Measurements from ENCODE around the gene ZNF644.
A peak's percentile ranks its signal among the peaks of the same experiment; 100 is the strongest.

Gene ZNF644

DNA sequence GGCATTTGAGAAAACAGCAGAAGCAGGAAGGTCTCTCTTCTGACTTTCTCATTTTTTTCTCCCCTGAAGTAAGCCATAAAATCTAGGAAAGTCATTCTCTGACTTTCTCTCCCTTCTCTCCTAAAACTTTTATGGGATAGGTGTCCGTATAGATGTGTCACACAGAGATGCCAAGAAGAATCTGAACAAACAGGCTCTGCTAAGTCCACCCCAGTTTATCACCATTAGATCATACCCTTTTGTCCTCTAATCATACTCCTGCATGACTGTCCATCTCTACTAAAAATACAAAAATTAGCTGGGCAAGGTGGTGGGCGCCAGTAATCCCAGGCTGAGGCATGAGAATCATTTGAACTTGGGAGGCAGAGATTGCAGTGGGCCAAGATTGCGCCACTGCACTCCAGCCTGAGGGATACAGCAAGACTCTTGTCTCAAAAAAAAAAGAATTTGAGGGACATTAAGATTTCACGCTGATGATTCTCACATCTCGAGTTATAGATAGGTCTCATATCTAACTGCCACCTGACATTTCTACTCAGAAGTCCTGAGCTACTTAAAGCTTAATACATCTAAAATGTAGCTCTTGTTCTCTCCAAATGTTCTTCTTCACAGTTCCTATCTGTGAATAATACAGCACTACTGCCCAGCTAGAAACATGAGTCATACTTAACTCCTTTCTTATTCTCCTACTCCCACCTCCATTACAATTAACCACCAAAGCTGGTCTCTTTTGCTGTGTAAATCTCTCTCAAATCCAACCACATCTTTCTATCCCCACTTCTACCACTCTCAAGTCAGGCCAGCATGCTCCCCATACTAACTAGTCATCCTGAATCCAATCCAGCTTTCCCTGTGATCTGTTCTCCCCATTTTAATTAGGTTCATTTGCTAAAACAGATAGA is 47.7 kb downstream of the ZNF644 start:
- H3K27ac ChIP-seq (ENCODE audit: low read length) = peak overlapping the region; percentile 7
- no peaks in the 10 kb centered on the region for H3K9me3 ChIP-seq (ENCODE audit: control insufficient read depth, low read depth, low read length)
- H3K36me3 ChIP-seq (ENCODE audit: control insufficient read depth, low read depth, low read length) = peaks cover 10% of the 10 kb centered on the region
- H3K4me3 ChIP-seq (ENCODE audit: low read length) = peak overlapping the region; percentile 23
- H3K4me1 ChIP-seq (ENCODE audit: control insufficient read depth, low read depth, low read length) = peaks cover 21% of the 10 kb centered on the region
- no peaks in the 10 kb centered on the region for H3K27me3 ChIP-seq (ENCODE audit: control insufficient read depth, insufficient read depth, low read length)
- H3K9ac ChIP-seq (ENCODE audit: low read length) = no peak overlapping the region

GRCh38 chr1:90970208-90970607 is 51.6 kb downstream of the ZNF644 start:
- no peak overlapping the region for H3K9ac ChIP-seq (ENCODE audit: low read length)
- no peaks in the 10 kb centered on the region for H3K27me3 ChIP-seq (ENCODE audit: control insufficient read depth, insufficient read depth, low read length)
- H3K9me3 ChIP-seq (ENCODE audit: control insufficient read depth, low read depth, low read length) = no peaks in the 10 kb centered on the region
- H3K4me1 ChIP-seq (ENCODE audit: control insufficient read depth, low read depth, low read length) = peaks cover 18% of the 10 kb centered on the region
- H3K4me3 ChIP-seq (ENCODE audit: low read length) = no peak overlapping the region
- H3K36me3 ChIP-seq (ENCODE audit: control insufficient read depth, low read depth, low read length) = peaks cover 10% of the 10 kb centered on the region
- no peak overlapping the region for H3K27ac ChIP-seq (ENCODE audit: low read length)

DNA sequence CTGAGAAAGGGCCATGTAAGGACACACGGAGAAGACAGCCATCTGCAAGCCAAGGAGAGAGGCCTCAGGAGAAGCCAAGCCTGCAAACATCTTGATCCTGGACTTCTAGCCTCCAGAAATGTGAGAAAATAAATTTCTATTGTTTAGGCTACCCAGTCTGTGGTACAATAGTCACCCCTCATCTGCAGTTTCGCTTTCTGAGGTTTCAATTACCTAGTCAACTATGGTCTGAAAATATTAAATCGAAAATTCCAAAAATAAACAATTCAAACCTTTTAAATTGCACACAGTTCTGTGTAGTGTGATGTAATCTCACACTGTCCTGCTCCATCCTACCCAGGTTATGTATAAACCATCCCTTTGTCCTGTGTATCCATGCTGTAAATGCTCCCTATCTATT is 52.6 kb downstream of the ZNF644 start:
- no peak overlapping the region for H3K9ac ChIP-seq (ENCODE audit: low read length)
- no peaks in the 10 kb centered on the region for H3K27me3 ChIP-seq (ENCODE audit: control insufficient read depth, insufficient read depth, low read length)
- H3K9me3 ChIP-seq (ENCODE audit: control insufficient read depth, low read depth, low read length) = no peaks in the 10 kb centered on the region
- H3K36me3 ChIP-seq (ENCODE audit: control insufficient read depth, low read depth, low read length) = peaks cover 10% of the 10 kb centered on the region
- no peak overlapping the region for H3K4me3 ChIP-seq (ENCODE audit: low read length)
- H3K4me1 ChIP-seq (ENCODE audit: control insufficient read depth, low read depth, low read length) = peaks cover 11% of the 10 kb centered on the region
- no peak overlapping the region for H3K27ac ChIP-seq (ENCODE audit: low read length)

GRCh38 chr1:90964444-90965035 is 57.3 kb downstream of the ZNF644 start:
- H3K9ac ChIP-seq (ENCODE audit: low read length) = no peak overlapping the region
- no peaks in the 10 kb centered on the region for H3K4me1 ChIP-seq (ENCODE audit: control insufficient read depth, low read depth, low read length)
- no peak overlapping the region for H3K4me3 ChIP-seq (ENCODE audit: low read length)
- H3K9me3 ChIP-seq (ENCODE audit: control insufficient read depth, low read depth, low read length) = no peaks in the 10 kb centered on the region
- H3K27ac ChIP-seq (ENCODE audit: low read length) = no peak overlapping the region
- no peaks in the 10 kb centered on the region for H3K36me3 ChIP-seq (ENCODE audit: control insufficient read depth, low read depth, low read length)
- H3K27me3 ChIP-seq (ENCODE audit: control insufficient read depth, insufficient read depth, low read length) = no peaks in the 10 kb centered on the region

DNA sequence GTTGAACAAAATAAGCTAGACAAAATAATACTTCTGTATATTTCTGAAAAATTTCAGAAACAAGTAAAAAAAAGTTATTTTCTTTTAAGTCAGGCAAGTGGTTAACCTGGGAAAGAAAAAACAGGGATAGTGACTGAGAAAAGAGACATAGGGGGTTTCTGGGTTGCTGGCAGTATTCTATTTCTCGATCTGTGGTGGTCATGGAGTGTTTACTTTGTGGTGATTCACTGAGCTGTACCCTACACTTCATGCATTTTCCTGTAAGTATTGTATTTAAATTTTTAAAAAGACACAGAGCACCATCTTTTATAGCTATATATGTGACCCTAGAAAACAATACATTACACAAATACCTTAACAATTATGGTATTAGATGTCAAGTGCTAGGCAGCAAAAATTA is 58.2 kb downstream of the ZNF644 start:
- Histone ChIP-seq H3K27ac (ENCODE audit: low read length) (no peak overlapping the region), H3K9ac (ENCODE audit: low read length) (no peak overlapping the region), H3K36me3 (ENCODE audit: control insufficient read depth, low read depth, low read length) (no peaks in the 10 kb centered on the region), H3K9me3 (ENCODE audit: control insufficient read depth, low read depth, low read length) (no peaks in the 10 kb centered on the region), H3K4me1 (ENCODE audit: control insufficient read depth, low read depth, low read length) (no peaks in the 10 kb centered on the region), H3K27me3 (ENCODE audit: control insufficient read depth, insufficient read depth, low read length) (no peaks in the 10 kb centered on the region), H3K4me3 (ENCODE audit: low read length) (no peak overlapping the region)

- Histone ChIP-seq H3K4me3 (ENCODE audit: low read length) (no peak overlapping the region), H3K9me3 (ENCODE audit: control insufficient read depth, low read depth, low read length) (no peaks in the 10 kb centered on the region), H3K27me3 (ENCODE audit: control insufficient read depth, insufficient read depth, low read length) (no peaks in the 10 kb centered on the region), H3K36me3 (ENCODE audit: control insufficient read depth, low read depth, low read length) (no peaks in the 10 kb centered on the region), H3K9ac (ENCODE audit: low read length) (no peak overlapping the region), H3K4me1 (ENCODE audit: control insufficient read depth, low read depth, low read length) (peaks cover 3% of the 10 kb centered on the region), H3K27ac (ENCODE audit: low read length) (no peak overlapping the region)
Measured at GRCh38 chr1:90963236-90963635, 58.6 kb downstream of the ZNF644 start.

DNA sequence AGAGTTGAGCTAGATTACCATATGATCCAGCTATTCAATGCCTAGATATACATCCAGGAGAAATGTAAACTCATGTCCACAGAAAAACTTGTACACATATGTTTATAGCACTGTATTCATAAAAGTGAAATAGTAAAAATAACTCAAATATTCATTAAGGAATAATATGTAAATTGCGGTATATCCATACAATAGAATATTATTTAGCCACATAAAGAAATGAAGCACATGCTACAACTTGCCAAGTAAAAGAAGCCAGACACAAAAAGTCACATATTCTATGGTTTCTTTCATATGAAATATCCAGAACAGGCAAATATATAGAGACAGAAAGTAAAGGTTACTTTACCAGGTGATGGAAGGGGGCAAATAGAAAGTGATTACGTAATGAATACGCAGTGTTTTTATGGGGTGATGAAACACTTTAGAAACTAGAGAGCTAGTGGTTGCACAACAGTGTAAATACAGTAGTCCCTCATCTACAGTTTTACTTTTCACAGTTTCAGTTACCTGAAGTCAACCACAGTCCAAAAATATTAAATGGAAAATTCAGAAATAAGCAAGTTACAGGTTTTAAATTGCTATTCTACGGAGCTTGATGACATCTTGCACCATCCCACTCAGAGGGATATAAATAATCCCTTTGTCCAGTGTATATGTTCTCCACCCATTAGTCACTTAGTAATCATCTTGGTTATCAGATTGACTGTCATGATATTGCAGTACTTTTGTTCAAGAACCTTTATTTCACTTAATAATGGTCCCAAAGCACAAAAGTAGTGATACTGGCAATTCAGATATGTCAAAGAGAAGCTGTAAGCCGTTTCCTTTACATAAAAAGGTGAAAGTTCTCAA is 62.3 kb downstream of the ZNF644 start:
- Histone ChIP-seq H3K27me3 (ENCODE audit: control insufficient read depth, insufficient read depth, low read length) (no peaks in the 10 kb centered on the region), H3K4me1 (ENCODE audit: control insufficient read depth, low read depth, low read length) (peaks cover 10% of the 10 kb centered on the region), H3K9ac (ENCODE audit: low read length) (no peak overlapping the region), H3K9me3 (ENCODE audit: control insufficient read depth, low read depth, low read length) (no peaks in the 10 kb centered on the region), H3K4me3 (ENCODE audit: low read length) (no peak overlapping the region), H3K36me3 (ENCODE audit: control insufficient read depth, low read depth, low read length) (no peaks in the 10 kb centered on the region), H3K27ac (ENCODE audit: low read length) (no peak overlapping the region)

DNA sequence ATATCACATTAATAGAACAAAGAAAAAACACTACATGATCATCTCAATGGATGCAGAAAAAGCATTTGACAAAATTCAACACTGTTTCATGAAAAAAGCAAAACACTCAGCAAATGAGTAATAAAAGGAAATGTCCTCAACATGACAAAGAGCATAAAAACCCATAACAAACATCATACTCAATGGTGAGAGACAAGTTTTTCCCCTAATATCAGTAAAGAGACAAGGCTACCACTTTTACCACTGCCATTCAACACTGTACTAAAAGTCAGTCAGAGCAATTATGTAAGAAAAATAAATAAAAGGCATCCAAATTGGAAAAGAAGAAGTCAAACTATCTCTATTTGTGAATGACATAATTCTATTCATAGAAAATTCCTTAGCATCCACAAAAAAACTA is 64.3 kb downstream of the ZNF644 start:
- Histone ChIP-seq H3K36me3 (ENCODE audit: control insufficient read depth, low read depth, low read length) (no peaks in the 10 kb centered on the region), H3K27ac (ENCODE audit: low read length) (no peak overlapping the region), H3K4me1 (ENCODE audit: control insufficient read depth, low read depth, low read length) (peaks cover 11% of the 10 kb centered on the region), H3K4me3 (ENCODE audit: low read length) (no peak overlapping the region), H3K27me3 (ENCODE audit: control insufficient read depth, insufficient read depth, low read length) (no peaks in the 10 kb centered on the region), H3K9ac (ENCODE audit: low read length) (no peak overlapping the region), H3K9me3 (ENCODE audit: control insufficient read depth, low read depth, low read length) (no peaks in the 10 kb centered on the region)

GRCh38 chr1:90955769-90956168 is 66.1 kb downstream of the ZNF644 start:
- H3K9ac ChIP-seq (ENCODE audit: low read length) = no peak overlapping the region
- H3K4me3 ChIP-seq (ENCODE audit: low read length) = no peak overlapping the region
- H3K9me3 ChIP-seq (ENCODE audit: control insufficient read depth, low read depth, low read length) = no peaks in the 10 kb centered on the region
- H3K36me3 ChIP-seq (ENCODE audit: control insufficient read depth, low read depth, low read length) = no peaks in the 10 kb centered on the region
- H3K27ac ChIP-seq (ENCODE audit: low read length) = no peak overlapping the region
- H3K4me1 ChIP-seq (ENCODE audit: control insufficient read depth, low read depth, low read length) = peaks cover 23% of the 10 kb centered on the region
- H3K27me3 ChIP-seq (ENCODE audit: control insufficient read depth, insufficient read depth, low read length) = no peaks in the 10 kb centered on the region

DNA sequence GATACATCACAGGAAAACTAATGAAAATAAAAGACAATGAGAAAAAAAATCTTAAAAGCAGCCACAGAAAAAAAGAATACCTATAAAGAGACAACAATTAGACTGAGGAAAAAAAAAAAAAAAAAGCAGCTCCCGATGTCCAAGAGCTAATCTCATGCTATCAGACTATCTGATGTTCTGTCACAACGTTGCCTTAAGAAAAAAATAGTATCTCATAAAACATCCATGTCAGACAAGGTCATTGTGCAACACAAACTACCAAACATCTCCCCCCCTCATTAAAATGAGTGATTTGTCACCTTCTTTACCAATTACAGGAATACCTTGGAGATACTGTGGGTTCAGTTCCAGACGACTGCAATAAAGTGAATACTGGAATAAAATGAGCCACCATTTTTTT is 68.9 kb downstream of the ZNF644 start:
- Histone ChIP-seq H3K27ac (ENCODE audit: low read length) (no peak overlapping the region), H3K9ac (ENCODE audit: low read length) (no peak overlapping the region), H3K27me3 (ENCODE audit: control insufficient read depth, insufficient read depth, low read length) (no peaks in the 10 kb centered on the region), H3K36me3 (ENCODE audit: control insufficient read depth, low read depth, low read length) (no peaks in the 10 kb centered on the region), H3K9me3 (ENCODE audit: control insufficient read depth, low read depth, low read length) (no peaks in the 10 kb centered on the region), H3K4me3 (ENCODE audit: low read length) (no peak overlapping the region), H3K4me1 (ENCODE audit: control insufficient read depth, low read depth, low read length) (peaks cover 20% of the 10 kb centered on the region)

- Histone ChIP-seq H3K36me3 (ENCODE audit: control insufficient read depth, low read depth, low read length) (no peaks in the 10 kb centered on the region), H3K27me3 (ENCODE audit: control insufficient read depth, insufficient read depth, low read length) (no peaks in the 10 kb centered on the region), H3K27ac (ENCODE audit: low read length) (no peak overlapping the region), H3K4me3 (ENCODE audit: low read length) (no peak overlapping the region), H3K9me3 (ENCODE audit: control insufficient read depth, low read depth, low read length) (no peaks in the 10 kb centered on the region), H3K9ac (ENCODE audit: low read length) (no peak overlapping the region), H3K4me1 (ENCODE audit: control insufficient read depth, low read depth, low read length) (peaks cover 13% of the 10 kb centered on the region)
Measured at GRCh38 chr1:90951009-90951408, 70.8 kb downstream of the ZNF644 start.

Measured in iPS-18a (cell line).